ENCODE data around the gene SORBS1. TPM values are rescaled to one million over a fixed set of nuclear protein-coding genes. Genes with fewer than 3 reads are reported as not detected.

The SORBS1 gene
- total RNA-seq, 4 donors from 2014 or later = 92.2 to 308 (median 150) TPM

DNA sequence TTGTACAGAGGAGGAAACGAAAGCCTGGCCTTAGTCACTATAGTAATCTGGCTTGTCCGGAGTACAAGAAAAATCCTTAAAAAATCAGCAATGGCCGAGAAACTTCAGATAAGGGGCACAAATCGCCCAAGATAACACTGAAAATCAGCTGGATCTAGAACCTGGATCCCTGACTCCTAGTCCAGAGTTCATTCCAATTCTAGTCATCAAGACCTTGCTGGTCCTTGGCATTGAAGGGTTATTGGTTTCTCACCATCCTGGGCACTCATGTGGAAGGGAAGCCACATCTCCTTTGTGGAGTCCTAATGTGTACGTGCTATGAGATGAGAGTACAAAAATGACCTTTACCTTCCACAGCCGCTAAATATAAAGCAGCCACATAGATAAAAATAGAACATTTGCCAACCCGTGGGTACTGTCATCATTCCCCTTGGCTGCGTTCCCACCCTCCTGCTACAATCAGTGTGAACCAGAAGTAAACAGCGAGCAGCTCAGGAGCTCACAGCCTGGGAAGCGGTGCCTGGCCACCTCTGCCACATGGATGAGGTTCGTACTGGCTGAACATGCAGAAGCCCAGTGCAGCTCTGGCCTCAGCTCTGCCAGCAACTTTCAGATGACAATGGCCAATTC lies 154.4 kb downstream of the SORBS1 start:
- Histone ChIP-seq H3K36me3 (no peaks in the 10 kb centered on the region), H3K4me3 (no peak overlapping the region), H3K9me3 (no peaks in the 10 kb centered on the region), H3K4me1 (peaks cover 8 to 66% (median 51%) of the 10 kb centered on the region in 4 donors), H3K27ac (peak overlapping the region; percentile 72 to 86 (median 77)), H3K27me3 (no peaks in the 10 kb centered on the region)
- WGBS, 2 donors (ENCODE audit: low coverage in 1 of 2) = 48 to 73% methylated on average over 5 to 11 of the region's 11 CpGs
- TF ChIP-seq POLR2AphosphoS5 (IDR thresholded peaks at IDR 0.05) (peak in 1 of 3 donors; percentile 60), POLR2A (IDR thresholded peaks at IDR 0.05) (peak; percentile 20), EP300 (IDR thresholded peaks at IDR 0.05; ENCODE audit: low read depth) (peak; percentile 3)
- TF ChIP-seq, protein P1, sequence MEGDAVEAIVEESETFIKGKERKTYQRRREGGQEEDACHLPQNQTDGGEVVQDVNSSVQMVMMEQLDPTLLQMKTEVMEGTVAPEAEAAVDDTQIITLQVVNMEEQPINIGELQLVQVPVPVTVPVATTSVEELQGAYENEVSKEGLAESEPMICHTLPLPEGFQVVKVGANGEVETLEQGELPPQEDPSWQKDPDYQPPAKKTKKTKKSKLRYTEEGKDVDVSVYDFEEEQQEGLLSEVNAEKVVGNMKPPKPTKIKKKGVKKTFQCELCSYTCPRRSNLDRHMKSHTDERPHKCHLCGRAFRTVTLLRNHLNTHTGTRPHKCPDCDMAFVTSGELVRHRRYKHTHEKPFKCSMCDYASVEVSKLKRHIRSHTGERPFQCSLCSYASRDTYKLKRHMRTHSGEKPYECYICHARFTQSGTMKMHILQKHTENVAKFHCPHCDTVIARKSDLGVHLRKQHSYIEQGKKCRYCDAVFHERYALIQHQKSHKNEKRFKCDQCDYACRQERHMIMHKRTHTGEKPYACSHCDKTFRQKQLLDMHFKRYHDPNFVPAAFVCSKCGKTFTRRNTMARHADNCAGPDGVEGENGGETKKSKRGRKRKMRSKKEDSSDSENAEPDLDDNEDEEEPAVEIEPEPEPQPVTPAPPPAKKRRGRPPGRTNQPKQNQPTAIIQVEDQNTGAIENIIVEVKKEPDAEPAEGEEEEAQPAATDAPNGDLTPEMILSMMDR (IDR thresholded peaks at IDR 0.05) = no peak
- DNase-seq = peak; percentile 74
- in situ Hi-C loops (cut with MboI; ENCODE audit: low pct_ligation_motif_present in 1 of 4, low pct_unique_long_range_greater_than_20kb in 1 of 4, low sequenced_read_pairs in 3 of 4) = no loop called here
- intact Hi-C loops (cut with DNase I; ENCODE audit: low total_unique reads) = no loop called here

DNA sequence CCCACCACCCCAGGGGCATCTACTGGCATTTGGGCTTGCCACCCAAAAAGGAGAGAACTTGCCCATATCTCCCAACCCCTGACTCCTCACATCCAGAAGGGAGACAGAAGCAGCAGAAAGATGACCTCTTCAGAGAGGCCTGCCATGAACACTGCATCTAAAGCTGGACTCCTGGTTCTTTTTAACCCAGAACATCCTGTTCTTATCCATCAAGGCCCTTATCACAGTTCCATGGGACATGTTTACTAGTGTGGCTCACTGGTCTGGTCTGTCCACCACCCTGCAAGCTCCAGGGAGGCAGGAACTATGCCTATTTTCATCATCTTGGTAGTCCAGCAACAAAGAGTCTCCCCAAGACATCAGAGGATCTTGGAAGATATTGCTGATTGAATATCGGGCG lies 155.5 kb downstream of the SORBS1 start:
- Histone ChIP-seq H3K27me3 (no peaks in the 10 kb centered on the region), H3K9me3 (no peaks in the 10 kb centered on the region), H3K27ac (peak overlapping the region; percentile 72 to 86 (median 77)), H3K4me1 (peaks cover 8 to 66% (median 51%) of the 10 kb centered on the region in 4 donors), H3K36me3 (no peaks in the 10 kb centered on the region), H3K4me3 (no peak overlapping the region)
- in situ Hi-C loops (cut with MboI; ENCODE audit: low pct_ligation_motif_present in 1 of 4, low pct_unique_long_range_greater_than_20kb in 1 of 4, low sequenced_read_pairs in 3 of 4) = no loop called here
- no peak for DNase-seq
- TF ChIP-seq POLR2AphosphoS5 (IDR thresholded peaks at IDR 0.05) = no peak
- no peak for TF ChIP-seq EP300 (IDR thresholded peaks at IDR 0.05; ENCODE audit: low read depth)
- TF ChIP-seq POLR2A (IDR thresholded peaks at IDR 0.05) = no peak
- TF ChIP-seq, protein P1 (IDR thresholded peaks at IDR 0.05) = no peak
- 98 to 100% methylated on average over 2 of the region's 2 CpGs for WGBS, 2 donors (ENCODE audit: low coverage in 1 of 2)
- intact Hi-C loops (cut with DNase I; ENCODE audit: low total_unique reads) = no loop called here

GRCh38 chr10:95404864-95405263 lies 156.3 kb downstream of the SORBS1 start:
- 67% methylated on average over 1 of the region's 1 CpG; no CpG with 5 or more reads in 1 of the 2 donors for WGBS, 2 donors (ENCODE audit: low coverage in 1 of 2)
- H3K4me3 ChIP-seq = no peak overlapping the region
- TF ChIP-seq, protein P1 (IDR thresholded peaks at IDR 0.05) = no peak
- TF ChIP-seq POLR2AphosphoS5 (IDR thresholded peaks at IDR 0.05) = peak in 1 of 3 donors; percentile 8
- no peak for DNase-seq
- intact Hi-C loops (cut with DNase I; ENCODE audit: low total_unique reads) (no loop called here), in situ Hi-C loops (cut with MboI; ENCODE audit: low pct_ligation_motif_present in 1 of 4, low pct_unique_long_range_greater_than_20kb in 1 of 4, low sequenced_read_pairs in 3 of 4) (no loop called here)
- H3K4me1 ChIP-seq = peaks cover 11 to 60% (median 49%) of the 10 kb centered on the region in 4 donors
- peak overlapping the region; percentile 72 to 86 (median 77) for H3K27ac ChIP-seq
- H3K9me3 ChIP-seq = no peaks in the 10 kb centered on the region
- H3K36me3 ChIP-seq = no peaks in the 10 kb centered on the region
- no peaks in the 10 kb centered on the region for H3K27me3 ChIP-seq

GRCh38 chr10:95404462-95404858 lies 156.7 kb downstream of the SORBS1 start:
- in situ Hi-C loops (cut with MboI; ENCODE audit: low pct_ligation_motif_present in 1 of 4, low pct_unique_long_range_greater_than_20kb in 1 of 4, low sequenced_read_pairs in 3 of 4) = no loop called here
- peak overlapping the region; percentile 72 to 86 (median 77) for H3K27ac ChIP-seq
- 78 to 85% methylated on average over 4 to 7 of the region's 7 CpGs for WGBS, 2 donors (ENCODE audit: low coverage in 1 of 2)

More at GRCh38 chr10:95404462-95404858, 156.7 kb downstream of the SORBS1 start:
- intact Hi-C loops (cut with DNase I; ENCODE audit: low total_unique reads) = no loop called here
- H3K9me3 ChIP-seq = no peaks in the 10 kb centered on the region
- peaks cover 11 to 56% (median 45%) of the 10 kb centered on the region in 4 donors for H3K4me1 ChIP-seq
- TF ChIP-seq EP300 (IDR thresholded peaks at IDR 0.05; ENCODE audit: low read depth) (no peak), POLR2AphosphoS5 (IDR thresholded peaks at IDR 0.05) (no peak), POLR2A (IDR thresholded peaks at IDR 0.05) (no peak)
- TF ChIP-seq, protein P1 (IDR thresholded peaks at IDR 0.05) = no peak
- H3K36me3 ChIP-seq = no peaks in the 10 kb centered on the region
- no peaks in the 10 kb centered on the region for H3K27me3 ChIP-seq
- no peak overlapping the region for H3K4me3 ChIP-seq
- DNase-seq = no peak
